Measurements from ENCODE around the gene TMC6. TPM values are rescaled to one million over a fixed set of nuclear protein-coding genes. Genes with fewer than 3 reads are reported as not detected.

TMC6 gene
- total and polyA plus RNA-seq, 2 of the 13 experiments (the other 11 are each of a cell fraction or from before 2014, with no cell fraction given) = 48.4 to 99.1 TPM

GRCh38 chr17:78130437-78131101 is 2.0 kb upstream of the TMC6 start, which contains the start of gene TMC8 (continued):
- TF ChIP-seq PHF8 (CRISPR knock-in tag; IDR thresholded peaks at IDR 0.05) (no peak), DZIP1 (CRISPR knock-in tag; IDR thresholded peaks at IDR 0.05) (no peak), ZMYM3 (CRISPR knock-in tag; IDR thresholded peaks at IDR 0.05) (peak; percentile 85), ZSCAN21 (CRISPR knock-in tag; IDR thresholded peaks at IDR 0.05; ENCODE audit: borderline replicate concordance) (peak; percentile 63; the same call in 1 of the 2 replicates), TBL1XR1 (IDR thresholded peaks at IDR 0.05; ENCODE audit: borderline replicate concordance, low read length, partially characterized antibody) (no peak), PHF20 (CRISPR knock-in tag; IDR thresholded peaks at IDR 0.05) (peak; percentile 53; the same call in 1 of the 2 replicates), FOSL2 (CRISPR knock-in tag; IDR thresholded peaks at IDR 0.05) (peak; percentile 28; the same call in 1 of the 2 replicates), ZNF709 (CRISPR knock-in tag; IDR thresholded peaks at IDR 0.05) (peak; percentile 78; the same call in 1 of the 2 replicates), THYN1 (CRISPR knock-in tag; IDR thresholded peaks at IDR 0.05; ENCODE audit: borderline replicate concordance, low read depth) (no peak), SAP130 (CRISPR knock-in tag; IDR thresholded peaks at IDR 0.05; ENCODE audit: low read depth) (peak; percentile 90), BCL6 (CRISPR knock-in tag; IDR thresholded peaks at IDR 0.05) (peak; percentile 26; the same call in 1 of the 2 replicates), DMAP1 (CRISPR knock-in tag; IDR thresholded peaks at IDR 0.05) (peak; percentile 43; the same call in 1 of the 2 replicates), SCMH1 (CRISPR knock-in tag; IDR thresholded peaks at IDR 0.05; ENCODE audit: borderline replicate concordance) (no peak), ZNF605 (CRISPR knock-in tag; IDR thresholded peaks at IDR 0.05) (peak; percentile 85), ARID5B (CRISPR knock-in tag; IDR thresholded peaks at IDR 0.05) (peak; percentile 41; the same call in 1 of the 2 replicates), POLR2A (IDR thresholded peaks at IDR 0.05; ENCODE audit: insufficient read depth in 1 of 2, low read depth in 2 of 2, low read length in 2 of 2) (peak in 1 of 2 experiments; percentile 57; a peak in 2 of 4 replicates), MTERF4 (CRISPR knock-in tag; IDR thresholded peaks at IDR 0.05) (peak; percentile 65; the same call in 1 of the 2 replicates), THAP9 (CRISPR knock-in tag; IDR thresholded peaks at IDR 0.05; ENCODE audit: borderline replicate concordance) (no peak; the same call in 1 of the 2 replicates)

Measured in HepG2 (cell line).